ENCODE measurements around the gene ACER1. TPM values are rescaled to one million over a fixed set of nuclear protein-coding genes. Genes with fewer than 3 reads are reported as not detected.

The ACER1 gene
- total and polyA plus RNA-seq, 4 experiments from 2014 or later = 0.67 to 1.3 (median 0.99) TPM

DNA sequence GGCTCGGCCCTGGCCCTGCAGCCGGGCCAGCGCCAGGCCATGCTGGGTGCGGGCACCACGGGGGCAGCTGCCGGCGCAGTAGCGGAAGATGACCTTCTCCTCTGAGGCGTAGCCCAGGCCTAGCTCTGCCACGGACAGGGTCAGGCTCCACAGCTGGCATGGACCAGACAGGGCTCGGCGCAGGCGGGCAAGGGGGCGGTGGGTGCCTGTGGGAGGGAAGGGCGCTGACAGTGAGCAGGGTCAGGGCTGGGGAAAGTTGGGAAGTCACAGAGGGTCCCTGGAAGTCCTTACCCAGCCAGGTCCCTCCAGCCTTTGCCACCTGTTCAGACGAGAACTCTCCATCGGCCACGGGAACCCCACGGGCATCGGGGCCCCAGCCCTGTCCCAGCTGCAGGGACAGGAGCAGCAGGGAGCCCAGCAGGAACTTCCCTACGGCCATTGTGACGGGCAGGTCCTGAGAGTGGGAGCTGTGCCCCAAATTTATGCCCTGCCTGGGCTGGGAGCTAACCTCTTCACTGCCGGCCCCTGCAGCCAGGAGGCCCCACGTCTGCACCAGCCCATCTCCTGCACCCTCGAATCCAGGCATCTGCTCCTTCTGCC lies 42.1 kb upstream of the ACER1 start, which contains the start of gene PSPN:
Gene PSPN, minus strand, starts transcription at position 523 of the 600 bp plus-strand sequence. Its CDS starts 84 bp downstream, at position 439.
- CTCF ChIA-PET (ENCODE audit: partially characterized antibody) = no interaction called here
- H3K4me3 ChIP-seq (ENCODE audit: low read length in 2 of 2) = no peak within 1 kb of the TSS
- H3K27ac Mint-ChIP-seq = peak within 1 kb of the TSS in 2 of 7 donors; percentile 22 to 29
- peak within 1 kb of the TSS in 3 of 8 donors; percentile 15 to 23 (median 20) for H3K4me3 Mint-ChIP-seq
- peaks cover 7 to 19% (median 14%) of the 10 kb centered on the region in 4 donors for H3K4me1 Mint-ChIP-seq
- H3K9me3 ChIP-seq (ENCODE audit: control insufficient read depth in 1 of 2, low read length in 2 of 2) = no peaks in the 10 kb centered on the region
- POLR2A ChIA-PET (ENCODE audit: partially characterized antibody) = interaction anchor here (0.5 to 5.8 kb wide), 3 partner anchors 13 to 49 kb away, joined by 3 to 123 read pairs (median 3); partner anchors contain the start of genes CLPP and KHSRP
- intact Hi-C loops (cut with micrococcal nuclease) = no loop called here
- H3K27me3 ChIP-seq (ENCODE audit: insufficient read depth, low read length) = no peaks in the 10 kb centered on the region
- peaks cover 14 to 32% of the 10 kb centered on the region in 2 donors for H3K36me3 Mint-ChIP-seq
- no peaks in the 10 kb centered on the region for H3K9me3 Mint-ChIP-seq
- no peaks in the 10 kb centered on the region for H3K27me3 Mint-ChIP-seq
- no peak for DNase-seq
- peaks cover 15% of the 10 kb centered on the region for H3K4me1 ChIP-seq (ENCODE audit: insufficient read depth, low read length)
- H3K36me3 ChIP-seq (ENCODE audit: insufficient read depth, low read length) = peaks cover 10% of the 10 kb centered on the region
- H3K27ac ChIP-seq (ENCODE audit: low read depth, low read length) = no peak within 1 kb of the TSS

DNA sequence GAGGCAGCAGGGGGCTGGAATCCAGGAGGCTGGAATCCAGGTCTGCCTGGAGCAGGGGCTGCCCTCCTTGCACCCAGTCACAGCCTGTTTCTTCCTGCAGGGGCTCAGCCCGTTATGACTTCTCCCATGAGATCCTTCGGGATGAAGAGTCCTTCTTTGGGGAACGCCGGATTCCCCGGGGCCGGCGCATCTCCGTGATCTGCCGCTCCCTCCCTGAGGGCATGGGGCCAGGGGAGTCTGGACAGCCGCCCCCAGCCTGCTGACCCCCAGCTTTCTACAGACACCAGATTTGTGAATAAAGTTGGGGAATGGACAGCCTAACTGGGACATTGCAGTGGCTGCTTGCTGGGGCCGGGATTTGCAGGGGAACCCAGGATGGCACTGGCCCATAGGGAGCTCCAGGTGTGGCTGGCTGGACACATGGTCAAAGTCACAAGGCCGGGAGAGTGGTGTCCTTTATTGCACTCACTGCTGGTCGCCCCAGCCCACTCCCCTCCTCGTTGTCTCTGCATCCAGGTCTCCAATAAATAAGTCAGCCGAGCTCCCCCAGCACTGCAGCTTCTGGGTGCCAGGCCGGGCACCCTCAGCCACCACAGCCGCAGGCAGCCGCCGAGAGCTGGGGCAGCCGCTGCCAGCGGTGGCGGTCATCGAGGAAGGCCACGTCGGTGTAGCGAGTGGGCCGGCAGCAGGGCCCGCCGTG lies 41.4 kb upstream of the ACER1 start:
- peaks cover 8 to 24% (median 16%) of the 10 kb centered on the region in 4 donors for H3K4me1 Mint-ChIP-seq
- no peak for DNase-seq
- no peak overlapping the region for H3K27ac ChIP-seq (ENCODE audit: low read depth, low read length)
- peak overlapping the region in 2 of 8 donors; percentile 20 to 23 for H3K4me3 Mint-ChIP-seq
- peaks cover 4% of the 10 kb centered on the region for H3K36me3 ChIP-seq (ENCODE audit: insufficient read depth, low read length)
- no peaks in the 10 kb centered on the region for H3K27me3 Mint-ChIP-seq
- H3K4me3 ChIP-seq (ENCODE audit: low read length in 2 of 2) = no peak overlapping the region
- no peak overlapping the region for H3K27ac Mint-ChIP-seq
- intact Hi-C loops (cut with micrococcal nuclease) = loop anchor here (5.0 kb wide), 1 partner anchor 93 kb away; no protein-coding TSS in a partner anchor
- H3K9me3 ChIP-seq (ENCODE audit: control insufficient read depth in 1 of 2, low read length in 2 of 2) = no peaks in the 10 kb centered on the region
- ChIA-PET CTCF (ENCODE audit: partially characterized antibody) (no interaction called here), POLR2A (ENCODE audit: partially characterized antibody) (interaction anchor here (0.5 to 5.8 kb wide), 3 partner anchors 12 to 50 kb away, joined by 3 to 123 read pairs (median 3); partner anchors contain the start of genes CLPP and KHSRP)
- H3K4me1 ChIP-seq (ENCODE audit: insufficient read depth, low read length) = peaks cover 15% of the 10 kb centered on the region
- H3K9me3 Mint-ChIP-seq = no peaks in the 10 kb centered on the region
- H3K36me3 Mint-ChIP-seq = peaks cover 8 to 27% of the 10 kb centered on the region in 2 donors
- no peaks in the 10 kb centered on the region for H3K27me3 ChIP-seq (ENCODE audit: insufficient read depth, low read length)

DNA sequence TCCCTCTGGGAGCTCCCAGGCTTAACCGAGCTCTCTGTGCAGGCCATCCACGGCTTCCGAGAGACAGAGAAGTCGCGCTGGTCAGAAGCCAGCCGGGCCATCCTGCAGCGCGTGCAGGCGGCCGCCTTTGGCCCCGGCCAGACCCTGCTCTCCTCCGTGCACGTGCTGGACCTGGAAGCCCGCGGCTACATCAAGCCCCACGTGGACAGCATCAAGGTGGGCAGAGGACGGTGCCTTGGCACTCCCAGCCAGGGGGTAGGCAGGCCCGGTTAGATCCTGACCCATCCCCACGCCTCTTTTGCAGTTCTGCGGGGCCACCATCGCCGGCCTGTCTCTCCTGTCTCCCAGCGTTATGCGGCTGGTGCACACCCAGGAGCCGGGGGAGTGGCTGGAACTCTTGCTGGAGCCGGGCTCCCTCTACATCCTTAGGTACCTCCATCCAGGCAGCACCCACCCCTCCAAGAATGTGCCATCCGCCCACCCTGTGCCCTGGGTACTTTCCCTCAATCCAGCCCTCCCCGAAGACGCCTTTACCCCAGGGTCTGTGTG lies 40.8 kb upstream of the ACER1 start:
- no peak for DNase-seq
- Mint-ChIP-seq H3K36me3 (peaks cover 1 to 28% of the 10 kb centered on the region in 2 donors), H3K27ac (peak overlapping the region in 1 of 7 donors; percentile 97), H3K4me1 (peaks cover 12 to 30% (median 20%) of the 10 kb centered on the region in 4 donors), H3K9me3 (no peaks in the 10 kb centered on the region), H3K4me3 (no peak overlapping the region), H3K27me3 (no peaks in the 10 kb centered on the region)
- CTCF ChIA-PET (ENCODE audit: partially characterized antibody) = no interaction called here
- intact Hi-C loops (cut with micrococcal nuclease) = loop anchor here (5.0 kb wide), 1 partner anchor 92 kb away; no protein-coding TSS in a partner anchor
- no peak overlapping the region for H3K4me3 ChIP-seq (ENCODE audit: low read length in 2 of 2)
- peaks cover 15% of the 10 kb centered on the region for H3K4me1 ChIP-seq (ENCODE audit: insufficient read depth, low read length)
- H3K36me3 ChIP-seq (ENCODE audit: insufficient read depth, low read length) = peaks cover 3% of the 10 kb centered on the region
- no peaks in the 10 kb centered on the region for H3K27me3 ChIP-seq (ENCODE audit: insufficient read depth, low read length)
- H3K9me3 ChIP-seq (ENCODE audit: control insufficient read depth in 1 of 2, low read length in 2 of 2) = no peaks in the 10 kb centered on the region
- no peak overlapping the region for H3K27ac ChIP-seq (ENCODE audit: low read depth, low read length)
- POLR2A ChIA-PET (ENCODE audit: partially characterized antibody) = interaction anchor here (2.1 to 5.8 kb wide), 3 partner anchors 12 to 107 kb away, joined by 8 to 123 read pairs (median 24); partner anchors contain the start of genes CLPP, DENND1C and GTF2F1

GRCh38 chr19:6373813-6374108 lies 40.3 kb upstream of the ACER1 start:
- H3K9me3 Mint-ChIP-seq = no peaks in the 10 kb centered on the region
- ChIA-PET POLR2A (ENCODE audit: partially characterized antibody) (interaction anchor here (2.1 to 5.8 kb wide), 3 partner anchors 11 to 108 kb away, joined by 8 to 123 read pairs (median 24); partner anchors contain the start of genes CLPP, DENND1C and GTF2F1), CTCF (ENCODE audit: partially characterized antibody) (no interaction called here)
- Histone ChIP-seq H3K4me1 (ENCODE audit: insufficient read depth, low read length) (peaks cover 15% of the 10 kb centered on the region), H3K9me3 (ENCODE audit: control insufficient read depth in 1 of 2, low read length in 2 of 2) (no peaks in the 10 kb centered on the region), H3K36me3 (ENCODE audit: insufficient read depth, low read length) (peaks cover 6% of the 10 kb centered on the region), H3K27ac (ENCODE audit: low read depth, low read length) (peak overlapping the region; percentile 31), H3K4me3 (ENCODE audit: low read length in 2 of 2) (peak overlapping the region in 1 of 2 donors; percentile 51), H3K27me3 (ENCODE audit: insufficient read depth, low read length) (no peaks in the 10 kb centered on the region)
- DNase-seq = no peak
- no peaks in the 10 kb centered on the region for H3K27me3 Mint-ChIP-seq
- H3K36me3 Mint-ChIP-seq = peaks cover 3 to 30% of the 10 kb centered on the region in 2 donors
- peaks cover 13 to 30% (median 20%) of the 10 kb centered on the region in 4 donors for H3K4me1 Mint-ChIP-seq
- peak overlapping the region; percentile 72 to 97 (median 93) for H3K27ac Mint-ChIP-seq
- intact Hi-C loops (cut with micrococcal nuclease) = loop anchor here (1.0 to 5.0 kb wide), 8 partner anchors 12 to 469 kb away; partner anchors contain the start of genes CLPP, GTF2F1, RFX2 and TRIP10
- H3K4me3 Mint-ChIP-seq = peak overlapping the region; percentile 84 to 95 (median 92)

DNA sequence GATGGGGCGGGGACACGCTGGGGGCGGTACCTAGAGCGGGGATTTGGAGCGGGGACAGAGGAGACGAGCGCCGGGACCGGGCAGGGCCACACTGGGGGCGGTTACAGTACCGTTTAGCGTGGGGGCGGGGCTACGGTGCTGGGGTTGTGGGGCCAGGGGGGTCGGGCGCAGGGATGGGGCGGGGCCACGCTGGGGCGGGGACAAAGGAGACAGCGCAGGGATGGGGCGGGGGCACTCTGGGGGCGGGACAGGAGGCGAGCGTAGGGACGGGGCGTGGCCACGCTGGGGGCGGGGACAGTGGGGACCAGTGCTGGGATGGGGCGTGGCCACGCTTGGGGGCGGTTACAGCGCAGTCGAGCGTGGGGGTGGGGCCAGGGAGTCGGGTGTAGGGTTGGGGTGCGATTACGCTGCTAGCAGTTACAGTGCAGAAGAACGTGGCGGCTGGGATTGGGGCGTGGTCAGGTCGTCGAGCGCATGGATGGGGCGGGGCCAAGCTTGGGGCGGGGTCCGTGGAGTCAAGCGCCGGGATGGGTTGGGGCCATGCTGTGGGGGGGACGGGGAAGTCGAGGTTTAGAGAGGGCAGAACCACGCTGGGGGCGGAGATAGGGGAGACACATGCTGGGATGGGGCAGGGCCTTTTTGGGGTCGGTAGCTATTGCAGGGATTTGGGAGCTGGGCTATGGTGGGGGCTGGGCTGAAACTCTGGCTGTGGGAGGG lies 39.8 kb upstream of the ACER1 start:
- Histone ChIP-seq H3K27ac (ENCODE audit: low read depth, low read length) (peak overlapping the region; percentile 92), H3K4me1 (ENCODE audit: insufficient read depth, low read length) (peaks cover 15% of the 10 kb centered on the region), H3K27me3 (ENCODE audit: insufficient read depth, low read length) (no peaks in the 10 kb centered on the region), H3K4me3 (ENCODE audit: low read length in 2 of 2) (peak overlapping the region; percentile 66 to 90), H3K9me3 (ENCODE audit: control insufficient read depth in 1 of 2, low read length in 2 of 2) (no peaks in the 10 kb centered on the region), H3K36me3 (ENCODE audit: insufficient read depth, low read length) (peaks cover 11% of the 10 kb centered on the region)
- Mint-ChIP-seq H3K27me3 (no peaks in the 10 kb centered on the region), H3K4me1 (peaks cover 13 to 30% (median 20%) of the 10 kb centered on the region in 4 donors), H3K36me3 (peaks cover 5 to 28% of the 10 kb centered on the region in 2 donors), H3K4me3 (peak overlapping the region; percentile 84 to 95 (median 92)), H3K9me3 (no peaks in the 10 kb centered on the region), H3K27ac (peak overlapping the region; percentile 90 to 97 (median 95))
- ChIA-PET CTCF (ENCODE audit: partially characterized antibody) (interaction anchor here (0.9 to 2.1 kb wide), 3 partner anchors 12 to 73 kb away, joined by 3 to 6 read pairs (median 3); partner anchors contain the start of gene CLPP), POLR2A (ENCODE audit: partially characterized antibody) (interaction anchor here (0.9 to 5.8 kb wide), 7 partner anchors 11 to 751 kb away, joined by 3 to 123 read pairs (median 8); partner anchors contain the start of genes CLPP, DENND1C, GPR108 and GTF2F1)
- intact Hi-C loops (cut with micrococcal nuclease) = loop anchor here (1.0 to 5.0 kb wide), 8 partner anchors 12 to 468 kb away; partner anchors contain the start of genes CLPP, GTF2F1, RFX2 and TRIP10
- DNase-seq = peak; percentile 94 to 98 (median 96)

GRCh38 chr19:6372594-6373095 lies 39.2 kb upstream of the ACER1 start, which contains the start of gene ALKBH7:
TSS of gene ALKBH7 (plus strand) at chr19:6372794. CDS start at chr19:6372821, 27 bp downstream.
- Histone ChIP-seq H3K27ac (ENCODE audit: low read depth, low read length) (peak within 1 kb of the TSS; percentile 92), H3K9me3 (ENCODE audit: control insufficient read depth in 1 of 2, low read length in 2 of 2) (no peaks in the 10 kb centered on the region), H3K36me3 (ENCODE audit: insufficient read depth, low read length) (peaks cover 17% of the 10 kb centered on the region), H3K4me3 (ENCODE audit: low read length in 2 of 2) (peak within 1 kb of the TSS; percentile 66 to 90), H3K27me3 (ENCODE audit: insufficient read depth, low read length) (no peaks in the 10 kb centered on the region), H3K4me1 (ENCODE audit: insufficient read depth, low read length) (peaks cover 15% of the 10 kb centered on the region)
- no peaks in the 10 kb centered on the region for H3K9me3 Mint-ChIP-seq
- ChIA-PET POLR2A (ENCODE audit: partially characterized antibody) (interaction anchor here (0.6 to 5.8 kb wide), 12 partner anchors 10 to 750 kb away, joined by 3 to 123 read pairs (median 4); partner anchors contain the start of genes CLPP, DENND1C, GPR108 and GTF2F1), CTCF (ENCODE audit: partially characterized antibody) (interaction anchor here (0.7 to 2.1 kb wide), 5 partner anchors 9 to 94 kb away, joined by 3 to 6 read pairs (median 3); partner anchors contain the start of gene CLPP)
- H3K36me3 Mint-ChIP-seq = peaks cover 9 to 32% of the 10 kb centered on the region in 2 donors
- H3K27me3 Mint-ChIP-seq = no peaks in the 10 kb centered on the region
- intact Hi-C loops (cut with micrococcal nuclease) = loop anchor here (1.0 to 5.0 kb wide), 8 partner anchors 11 to 468 kb away; partner anchors contain the start of genes CLPP, GTF2F1, RFX2 and TRIP10
- DNase-seq = peak; percentile 97 to 99 (median 99)
- H3K4me1 Mint-ChIP-seq = peaks cover 13 to 30% (median 20%) of the 10 kb centered on the region in 4 donors
- peak within 1 kb of the TSS; percentile 90 to 97 (median 95) for H3K27ac Mint-ChIP-seq
- peak within 1 kb of the TSS; percentile 84 to 95 (median 92) for H3K4me3 Mint-ChIP-seq

Data from CD4-positive, alpha-beta memory T cell (primary cell).